ENCODE results near the gene SLC25A34. TPM values are rescaled to one million over a fixed set of nuclear protein-coding genes. Genes with fewer than 3 reads are reported as not detected.

The SLC25A34 gene
- total and polyA plus RNA-seq, 2 of the 13 experiments (the other 11 are each of a cell fraction or from before 2014, with no cell fraction given), result 0.13 to 0.18 TPM

DNA sequence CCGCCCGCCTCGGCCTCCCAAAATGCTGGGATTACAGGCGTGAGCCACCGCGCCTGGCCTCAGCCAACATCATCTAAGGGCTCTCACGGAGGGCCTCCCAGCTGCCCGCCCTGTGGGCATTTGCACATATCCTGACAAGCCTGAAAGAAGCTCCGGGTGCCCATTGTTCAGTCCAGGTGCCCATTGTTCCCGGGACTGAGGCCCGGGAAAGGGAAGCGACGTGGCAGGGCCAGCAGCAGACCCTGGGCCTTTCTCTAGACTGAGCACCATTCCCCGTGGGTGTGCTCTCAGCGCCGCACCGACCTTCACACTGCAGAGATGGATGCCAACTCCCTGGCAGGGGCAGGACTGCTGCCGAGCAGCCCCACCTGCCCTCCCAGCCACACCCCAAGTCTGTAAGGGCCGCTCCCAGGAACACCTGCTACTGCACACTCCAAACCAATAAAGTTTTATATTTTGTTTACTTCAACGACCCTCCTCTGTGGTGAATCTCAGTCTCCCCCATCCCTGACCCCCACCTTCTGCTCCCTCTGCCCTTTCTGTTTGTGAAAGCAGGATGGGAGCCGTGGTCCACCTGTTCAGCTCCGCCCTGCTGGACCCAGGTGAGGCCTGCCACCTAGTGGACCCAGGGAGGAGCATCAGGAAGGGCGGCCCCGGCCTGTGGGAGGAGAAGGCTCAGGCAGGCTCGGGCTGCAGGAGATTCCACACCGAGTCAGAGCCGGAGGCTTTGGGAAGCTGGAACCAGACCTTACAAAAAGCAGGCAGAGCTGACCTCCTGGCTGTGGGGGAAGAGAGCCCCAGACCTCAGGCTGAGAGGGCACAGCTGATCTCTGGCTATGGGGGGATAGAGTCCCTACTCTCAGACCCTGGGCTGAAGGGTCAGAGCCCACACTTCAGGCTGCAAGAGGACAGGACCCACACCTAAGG lies 5.1 kb downstream of the SLC25A34 start (continued):
- TF ChIP-seq, protein P1, sequence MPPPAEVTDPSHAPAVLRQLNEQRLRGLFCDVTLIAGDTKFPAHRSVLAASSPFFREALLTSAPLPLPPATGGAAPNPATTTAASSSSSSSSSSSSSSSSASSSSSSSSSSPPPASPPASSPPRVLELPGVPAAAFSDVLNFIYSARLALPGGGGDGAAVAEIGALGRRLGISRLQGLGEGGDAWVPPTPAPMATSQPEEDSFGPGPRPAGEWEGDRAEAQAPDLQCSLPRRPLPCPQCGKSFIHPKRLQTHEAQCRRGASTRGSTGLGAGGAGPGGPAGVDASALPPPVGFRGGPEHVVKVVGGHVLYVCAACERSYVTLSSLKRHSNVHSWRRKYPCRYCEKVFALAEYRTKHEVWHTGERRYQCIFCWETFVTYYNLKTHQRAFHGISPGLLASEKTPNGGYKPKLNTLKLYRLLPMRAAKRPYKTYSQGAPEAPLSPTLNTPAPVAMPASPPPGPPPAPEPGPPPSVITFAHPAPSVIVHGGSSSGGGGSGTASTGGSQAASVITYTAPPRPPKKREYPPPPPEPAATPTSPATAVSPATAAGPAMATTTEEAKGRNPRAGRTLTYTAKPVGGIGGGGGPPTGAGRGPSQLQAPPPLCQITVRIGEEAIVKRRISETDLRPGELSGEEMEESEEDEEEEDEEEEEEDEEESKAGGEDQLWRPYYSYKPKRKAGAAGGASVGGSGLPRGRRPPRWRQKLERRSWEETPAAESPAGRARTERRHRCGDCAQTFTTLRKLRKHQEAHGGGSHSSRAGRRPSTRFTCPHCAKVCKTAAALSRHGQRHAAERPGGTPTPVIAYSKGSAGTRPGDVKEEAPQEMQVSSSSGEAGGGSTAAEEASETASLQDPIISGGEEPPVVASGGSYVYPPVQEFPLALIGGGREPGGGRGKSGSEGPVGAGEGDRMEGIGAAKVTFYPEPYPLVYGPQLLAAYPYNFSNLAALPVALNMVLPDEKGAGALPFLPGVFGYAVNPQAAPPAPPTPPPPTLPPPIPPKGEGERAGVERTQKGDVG (CRISPR knock-in tag; IDR thresholded peaks at IDR 0.05; ENCODE audit: borderline replicate concordance), result no peak
- TF ChIP-seq RBFOX2 (IDR thresholded peaks at IDR 0.05; ENCODE audit: low read depth, low read length), result no peak
- TF ChIP-seq ZNF260 (CRISPR knock-in tag; IDR thresholded peaks at IDR 0.05; ENCODE audit: borderline replicate concordance, low read depth), result no peak
- TF ChIP-seq, protein P2, sequence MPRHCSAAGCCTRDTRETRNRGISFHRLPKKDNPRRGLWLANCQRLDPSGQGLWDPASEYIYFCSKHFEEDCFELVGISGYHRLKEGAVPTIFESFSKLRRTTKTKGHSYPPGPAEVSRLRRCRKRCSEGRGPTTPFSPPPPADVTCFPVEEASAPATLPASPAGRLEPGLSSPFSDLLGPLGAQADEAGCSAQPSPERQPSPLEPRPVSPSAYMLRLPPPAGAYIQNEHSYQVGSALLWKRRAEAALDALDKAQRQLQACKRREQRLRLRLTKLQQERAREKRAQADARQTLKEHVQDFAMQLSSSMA (CRISPR knock-in tag; IDR thresholded peaks at IDR 0.05), result no peak
- no peak for TF ChIP-seq ZNF431 (CRISPR knock-in tag; IDR thresholded peaks at IDR 0.05; ENCODE audit: borderline replicate concordance, low read depth)
- TF ChIP-seq ZNF598 (CRISPR knock-in tag; IDR thresholded peaks at IDR 0.05; ENCODE audit: borderline replicate concordance), result peak; percentile 35; the same call in 1 of the 2 replicates
- TF ChIP-seq ERF (CRISPR knock-in tag; IDR thresholded peaks at IDR 0.05), result peak; percentile 62; the same call in 1 of the 2 replicates
- TF ChIP-seq YEATS2 (CRISPR knock-in tag; IDR thresholded peaks at IDR 0.05; ENCODE audit: borderline replicate concordance), result peak; percentile 37; the same call in 1 of the 2 replicates
- peak; percentile 44; the same call in 1 of the 2 replicates for TF ChIP-seq NR2F6 (IDR thresholded peaks at IDR 0.05)
- peak; percentile 73; the same call in 1 of the 2 replicates for TF ChIP-seq NR2F6 (CRISPR knock-in tag; IDR thresholded peaks at IDR 0.05)
- no peak for TF ChIP-seq ZNF24 (IDR thresholded peaks at IDR 0.05)
- TF ChIP-seq, protein P3, sequence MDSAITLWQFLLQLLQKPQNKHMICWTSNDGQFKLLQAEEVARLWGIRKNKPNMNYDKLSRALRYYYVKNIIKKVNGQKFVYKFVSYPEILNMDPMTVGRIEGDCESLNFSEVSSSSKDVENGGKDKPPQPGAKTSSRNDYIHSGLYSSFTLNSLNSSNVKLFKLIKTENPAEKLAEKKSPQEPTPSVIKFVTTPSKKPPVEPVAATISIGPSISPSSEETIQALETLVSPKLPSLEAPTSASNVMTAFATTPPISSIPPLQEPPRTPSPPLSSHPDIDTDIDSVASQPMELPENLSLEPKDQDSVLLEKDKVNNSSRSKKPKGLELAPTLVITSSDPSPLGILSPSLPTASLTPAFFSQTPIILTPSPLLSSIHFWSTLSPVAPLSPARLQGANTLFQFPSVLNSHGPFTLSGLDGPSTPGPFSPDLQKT (CRISPR knock-in tag; IDR thresholded peaks at IDR 0.05; ENCODE audit: borderline replicate concordance), result no peak
- TF ChIP-seq SIN3A (IDR thresholded peaks at IDR 0.05; ENCODE audit: borderline replicate concordance, low read depth, low read length), result no peak
- TF ChIP-seq SALL1 (CRISPR knock-in tag; IDR thresholded peaks at IDR 0.05), result peak; percentile 78
- TF ChIP-seq, protein P4, sequence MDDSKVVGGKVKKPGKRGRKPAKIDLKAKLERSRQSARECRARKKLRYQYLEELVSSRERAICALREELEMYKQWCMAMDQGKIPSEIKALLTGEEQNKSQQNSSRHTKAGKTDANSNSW (CRISPR knock-in tag; IDR thresholded peaks at IDR 0.05; ENCODE audit: borderline replicate concordance), result no peak
- TF ChIP-seq, protein P5, sequence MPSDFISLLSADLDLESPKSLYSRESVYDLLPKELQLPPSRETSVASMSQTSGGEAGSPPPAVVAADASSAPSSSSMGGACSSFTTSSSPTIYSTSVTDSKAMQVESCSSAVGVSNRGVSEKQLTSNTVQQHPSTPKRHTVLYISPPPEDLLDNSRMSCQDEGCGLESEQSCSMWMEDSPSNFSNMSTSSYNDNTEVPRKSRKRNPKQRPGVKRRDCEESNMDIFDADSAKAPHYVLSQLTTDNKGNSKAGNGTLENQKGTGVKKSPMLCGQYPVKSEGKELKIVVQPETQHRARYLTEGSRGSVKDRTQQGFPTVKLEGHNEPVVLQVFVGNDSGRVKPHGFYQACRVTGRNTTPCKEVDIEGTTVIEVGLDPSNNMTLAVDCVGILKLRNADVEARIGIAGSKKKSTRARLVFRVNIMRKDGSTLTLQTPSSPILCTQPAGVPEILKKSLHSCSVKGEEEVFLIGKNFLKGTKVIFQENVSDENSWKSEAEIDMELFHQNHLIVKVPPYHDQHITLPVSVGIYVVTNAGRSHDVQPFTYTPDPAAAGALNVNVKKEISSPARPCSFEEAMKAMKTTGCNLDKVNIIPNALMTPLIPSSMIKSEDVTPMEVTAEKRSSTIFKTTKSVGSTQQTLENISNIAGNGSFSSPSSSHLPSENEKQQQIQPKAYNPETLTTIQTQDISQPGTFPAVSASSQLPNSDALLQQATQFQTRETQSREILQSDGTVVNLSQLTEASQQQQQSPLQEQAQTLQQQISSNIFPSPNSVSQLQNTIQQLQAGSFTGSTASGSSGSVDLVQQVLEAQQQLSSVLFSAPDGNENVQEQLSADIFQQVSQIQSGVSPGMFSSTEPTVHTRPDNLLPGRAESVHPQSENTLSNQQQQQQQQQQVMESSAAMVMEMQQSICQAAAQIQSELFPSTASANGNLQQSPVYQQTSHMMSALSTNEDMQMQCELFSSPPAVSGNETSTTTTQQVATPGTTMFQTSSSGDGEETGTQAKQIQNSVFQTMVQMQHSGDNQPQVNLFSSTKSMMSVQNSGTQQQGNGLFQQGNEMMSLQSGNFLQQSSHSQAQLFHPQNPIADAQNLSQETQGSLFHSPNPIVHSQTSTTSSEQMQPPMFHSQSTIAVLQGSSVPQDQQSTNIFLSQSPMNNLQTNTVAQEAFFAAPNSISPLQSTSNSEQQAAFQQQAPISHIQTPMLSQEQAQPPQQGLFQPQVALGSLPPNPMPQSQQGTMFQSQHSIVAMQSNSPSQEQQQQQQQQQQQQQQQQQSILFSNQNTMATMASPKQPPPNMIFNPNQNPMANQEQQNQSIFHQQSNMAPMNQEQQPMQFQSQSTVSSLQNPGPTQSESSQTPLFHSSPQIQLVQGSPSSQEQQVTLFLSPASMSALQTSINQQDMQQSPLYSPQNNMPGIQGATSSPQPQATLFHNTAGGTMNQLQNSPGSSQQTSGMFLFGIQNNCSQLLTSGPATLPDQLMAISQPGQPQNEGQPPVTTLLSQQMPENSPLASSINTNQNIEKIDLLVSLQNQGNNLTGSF (CRISPR knock-in tag; IDR thresholded peaks at IDR 0.05), result no peak
- no peak for TF ChIP-seq SNAI1 (CRISPR knock-in tag; IDR thresholded peaks at IDR 0.05; ENCODE audit: borderline replicate concordance)
- TF ChIP-seq NFRKB (IDR thresholded peaks at IDR 0.05), result no peak
